Bronchus fibroblast of lung (primary cell): ENCODE measurements around the gene EHD4. TPM values are rescaled to one million over a fixed set of nuclear protein-coding genes. Genes with fewer than 3 reads are reported as not detected.

Experiments used
- total RNA-seq: library from RNA; depleted of rRNA; stranded (reverse); fragments of >200 nt; gene quantifications from 2 replicates; pipeline ENCODE4 v1.2.3, GENCODE V29; 2015

EHD4 gene
- 25.9 and 27.4 TPM in 2 replicates for total RNA-seq

DNA sequence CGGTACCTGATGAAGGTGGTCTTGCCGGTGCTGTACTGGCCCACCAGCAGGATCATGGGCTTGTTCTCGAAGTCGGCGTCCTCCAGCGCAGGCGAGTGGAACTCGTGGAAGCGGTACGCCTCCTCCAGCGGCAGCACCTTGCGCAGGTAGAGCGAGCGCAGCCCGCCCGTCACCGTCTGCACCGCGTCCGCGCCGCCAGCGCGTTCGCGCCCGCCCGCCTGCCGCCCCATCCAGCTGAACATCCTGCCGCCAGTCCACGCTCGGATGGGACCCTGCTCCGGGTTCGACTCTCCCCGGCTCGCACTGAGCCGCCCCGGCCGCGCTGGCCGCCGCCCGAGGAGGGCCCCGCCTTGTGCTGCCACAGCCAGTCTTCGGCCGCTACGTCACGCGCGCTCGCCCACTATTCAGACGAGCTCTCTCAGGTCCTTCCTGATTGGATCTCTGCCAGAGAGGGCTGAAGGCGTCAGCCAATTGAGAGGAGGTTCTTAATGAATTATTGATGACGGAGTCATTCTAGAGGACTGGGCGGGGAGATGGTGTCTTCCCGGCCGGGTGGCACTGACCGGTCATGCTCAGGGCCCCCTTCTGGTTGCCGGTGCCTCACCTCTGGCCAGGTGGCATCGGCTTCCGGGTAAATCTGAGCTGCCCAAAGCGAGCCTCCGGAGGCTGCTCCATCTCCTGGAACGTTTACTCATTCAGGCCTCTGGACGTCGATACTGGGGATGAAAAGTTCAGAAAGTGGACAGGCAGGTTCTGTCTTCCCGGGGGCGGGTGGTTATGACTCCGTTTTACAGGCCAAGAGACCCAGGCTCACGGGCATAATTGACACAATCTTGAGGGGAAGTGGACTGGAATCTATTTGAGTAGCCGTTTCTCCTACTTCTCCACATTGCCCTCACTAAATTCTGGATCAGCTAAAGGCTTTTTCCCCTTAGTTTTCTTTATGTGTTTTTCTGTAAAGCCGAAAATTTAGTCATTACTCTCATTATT is at the start of gene EHD4:
TSS of gene EHD4 (minus strand) at position 305 of the 990 bp plus-strand sequence. CDS start at position 242, 63 bp downstream.

GRCh38 chr15:42020713-42021273 is 48.4 kb upstream of the EHD4 start, which contains the start of gene PLA2G4E:
Gene PLA2G4E, minus strand, starts transcription at chr15:42021042. Its CDS starts 12 bp downstream, at chr15:42021030.

GRCh38 chr15:41893422-41894250 is 78.7 kb downstream of the EHD4 start, which contains the start of gene SPTBN5:
Gene SPTBN5, minus strand, starts transcription at chr15:41894053. Its CDS starts 556 bp downstream, at chr15:41893497.

Other genes with a start within 250 kb of the EHD4 start
- 9.9 and 10.1 TPM in 2 replicates for gene MAPKBP1, start 198.1 kb downstream of the EHD4 start, total RNA-seq
- gene JMJD7, start 144.5 kb downstream of the EHD4 start, total RNA-seq, result 5.9 and 6.6 TPM in 2 replicates
- gene PLA2G4B, start 133.7 kb downstream of the EHD4 start, total RNA-seq, result 0.45 and 1.5 TPM in 2 replicates
- gene SPTBN5, start 78.5 kb downstream of the EHD4 start, total RNA-seq, result under 0.01 TPM in 2 replicates
- not detected in 2 replicates for gene PLA2G4E, start 48.5 kb upstream of the EHD4 start, total RNA-seq
- not detected in 2 replicates for gene PLA2G4D, start 122.0 kb upstream of the EHD4 start, total RNA-seq
- not detected in 2 replicates for gene PLA2G4F, start 184.1 kb upstream of the EHD4 start, total RNA-seq
- 30.9 and 33.9 TPM in 2 replicates for gene VPS39, start 235.7 kb upstream of the EHD4 start, total RNA-seq